CD4-positive, alpha-beta T cell treated with Interleukin-2 at 100 ng/mL for 4 hours (primary cell): Measurements from ENCODE around the gene GRIK1.

ENCODE experiments used
- DNase-seq: peaks from one replicate; pipeline ENCODE4 v3.0.0-alpha.2; 2020; ENCODE audit warnings: low spot score

Gene GRIK1

GRCh38 chr21:29718081-29718815 lies 221.5 kb downstream of the GRIK1 start:
- DNase-seq, result no peak

DNA sequence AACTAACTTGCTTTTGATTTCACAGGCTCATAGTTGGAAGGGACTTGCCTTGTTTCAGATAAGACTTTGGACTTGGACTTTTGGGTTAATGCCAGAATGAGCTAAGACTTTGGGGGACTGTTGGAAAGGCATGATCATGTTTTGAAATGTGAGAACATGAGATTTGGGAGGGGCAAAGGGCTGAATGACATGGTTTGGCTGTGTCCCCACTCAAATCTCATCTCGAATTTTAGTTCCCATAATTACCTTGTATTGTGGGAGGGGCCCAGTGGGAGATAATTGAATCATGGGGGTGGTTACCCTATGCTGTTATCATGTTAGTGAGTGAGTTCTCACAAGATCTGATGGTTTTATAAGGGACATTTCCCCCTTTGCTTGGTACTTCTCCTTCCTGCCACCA lies 222.1 kb downstream of the GRIK1 start:
- no peak for DNase-seq

GRCh38 chr21:29716753-29717152 lies 223.0 kb downstream of the GRIK1 start:
- DNase-seq, result no peak

DNA sequence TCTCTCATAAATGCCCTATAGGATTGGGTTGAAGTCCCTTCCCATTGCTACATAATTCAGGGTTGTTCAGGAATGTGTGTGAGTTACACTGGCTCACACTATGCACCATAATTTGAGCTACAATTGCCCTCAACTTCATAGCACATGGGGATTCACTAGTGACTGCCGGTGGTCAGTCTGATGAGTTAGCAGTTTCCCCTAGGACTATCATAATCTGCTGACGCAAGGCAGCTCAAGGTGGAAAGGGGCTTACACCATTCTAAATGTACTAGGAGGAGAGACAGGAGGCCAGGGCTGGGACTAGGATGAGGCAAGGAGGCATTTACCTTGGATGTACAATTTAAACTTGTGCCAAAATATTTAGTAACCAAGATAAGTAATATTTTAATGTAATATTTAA lies 224.7 kb downstream of the GRIK1 start:
- no peak for DNase-seq

GRCh38 chr21:29712818-29713217 lies 227.0 kb downstream of the GRIK1 start:
- DNase-seq, result no peak

DNA sequence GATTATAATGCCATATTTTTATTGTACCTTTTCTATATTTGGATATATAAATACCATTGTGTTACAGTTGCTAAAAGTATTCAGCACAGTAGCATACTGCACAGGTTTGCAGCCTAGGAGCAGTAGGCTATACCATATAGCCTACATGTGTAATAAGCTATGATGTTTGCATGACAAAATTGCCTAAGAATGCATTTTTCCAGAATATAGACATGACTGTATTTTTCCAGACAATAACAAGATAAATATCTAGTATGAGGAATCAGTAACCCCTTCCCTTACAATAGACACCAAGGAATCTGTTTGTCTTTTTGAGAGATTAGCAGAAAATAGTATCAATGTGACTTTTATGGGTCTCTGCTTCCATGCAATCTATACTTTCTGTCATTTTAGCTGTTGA lies 228.6 kb downstream of the GRIK1 start:
- no peak for DNase-seq

- no peak for DNase-seq
These were observed 229.3 kb downstream of the GRIK1 start for GRCh38 chr21:29710498-29710897.

GRCh38 chr21:29708401-29708800 lies 231.4 kb downstream of the GRIK1 start:
- no peak for DNase-seq

DNA sequence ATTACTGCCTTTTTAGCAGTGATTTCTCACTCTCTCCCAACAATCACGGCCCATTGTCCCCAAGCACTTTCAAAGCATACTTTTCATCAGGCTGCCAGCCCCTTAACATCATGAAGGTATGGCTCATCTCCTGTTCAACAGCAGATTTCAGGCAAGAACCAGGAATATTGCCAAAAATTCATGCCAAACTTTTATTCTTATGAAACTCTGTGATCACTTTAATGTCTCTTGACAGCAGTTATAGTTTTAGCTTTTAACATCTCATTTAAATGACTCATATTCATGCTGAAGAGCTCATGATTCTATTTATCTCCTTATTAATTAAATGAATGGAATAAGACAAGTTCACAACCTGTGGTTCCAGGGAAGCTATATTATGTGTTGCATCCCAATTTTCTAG lies 235.1 kb downstream of the GRIK1 start:
- DNase-seq, result no peak

DNA sequence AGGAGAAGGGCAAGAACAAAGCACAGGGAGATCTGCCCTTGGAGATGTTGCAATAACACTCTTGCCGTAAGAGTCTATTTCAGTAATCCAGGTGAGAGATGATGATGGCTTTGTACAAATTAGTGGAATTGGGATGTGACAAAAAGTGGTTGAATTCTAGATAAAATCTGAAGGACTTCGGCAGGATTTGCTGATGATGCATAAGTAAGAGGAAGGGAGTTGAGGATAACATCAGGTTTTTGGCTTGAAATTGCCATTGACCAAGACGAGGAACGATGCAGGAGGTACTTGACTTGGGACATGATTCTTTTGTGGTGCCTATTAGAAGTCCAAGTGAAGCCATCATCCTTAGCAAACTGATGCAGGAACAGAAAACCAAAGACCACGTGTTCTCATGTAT lies 238.1 kb downstream of the GRIK1 start:
- no peak for DNase-seq

GRCh38 chr21:29697555-29698193 lies 242.1 kb downstream of the GRIK1 start:
- no peak for DNase-seq

DNA sequence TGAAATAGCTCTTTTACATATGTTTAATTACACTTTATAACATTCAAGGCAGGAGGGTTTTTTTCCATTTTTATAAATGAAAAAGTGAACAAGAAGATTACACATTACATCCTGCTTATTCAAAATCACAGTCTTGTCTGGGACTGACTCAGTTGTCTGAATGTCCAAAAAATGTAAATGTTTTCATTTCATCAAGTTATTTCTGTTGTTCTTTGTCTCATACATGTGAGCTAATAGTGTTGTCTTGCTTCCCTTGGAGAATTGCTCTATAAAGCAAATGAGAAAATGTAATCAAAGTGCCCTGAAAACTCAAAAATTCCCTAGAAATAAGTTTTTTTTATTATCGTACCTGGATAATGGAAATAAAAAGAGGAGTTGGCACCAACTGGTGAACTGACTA lies 242.9 kb downstream of the GRIK1 start:
- no peak for DNase-seq

GRCh38 chr21:29691616-29692491 lies 247.9 kb downstream of the GRIK1 start:
- no peak for DNase-seq

GRCh38 chr21:29689753-29690152 lies 250.0 kb downstream of the GRIK1 start:
- DNase-seq, result no peak

- DNase-seq, result no peak
These were observed 255.7 kb downstream of the GRIK1 start for GRCh38 chr21:29684106-29684505.

GRCh38 chr21:29682800-29683199 lies 257.0 kb downstream of the GRIK1 start:
- DNase-seq, result no peak

GRCh38 chr21:29680273-29680672 lies 259.5 kb downstream of the GRIK1 start:
- no peak for DNase-seq

DNA sequence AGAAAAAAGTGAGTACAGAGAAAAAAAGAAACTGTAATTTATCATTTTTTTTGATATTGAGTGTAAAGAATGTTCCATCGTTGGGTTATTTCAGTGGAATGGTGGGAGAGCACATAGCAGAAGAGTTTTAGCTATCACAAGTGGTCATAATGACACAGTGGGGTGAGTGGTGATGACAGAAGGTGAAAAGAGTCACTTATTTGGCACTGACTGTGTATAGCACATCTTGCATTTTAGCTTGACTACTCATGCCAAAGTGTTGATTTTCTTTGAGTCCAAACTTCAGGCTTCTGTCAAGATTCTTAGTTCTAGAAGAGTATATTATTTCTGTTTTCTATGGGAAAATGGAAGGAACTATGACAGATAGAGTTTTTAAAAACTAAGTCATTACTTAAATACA lies 261.2 kb downstream of the GRIK1 start:
- no peak for DNase-seq

GRCh38 chr21:29677326-29677725 lies 262.5 kb downstream of the GRIK1 start:
- DNase-seq, result no peak

DNA sequence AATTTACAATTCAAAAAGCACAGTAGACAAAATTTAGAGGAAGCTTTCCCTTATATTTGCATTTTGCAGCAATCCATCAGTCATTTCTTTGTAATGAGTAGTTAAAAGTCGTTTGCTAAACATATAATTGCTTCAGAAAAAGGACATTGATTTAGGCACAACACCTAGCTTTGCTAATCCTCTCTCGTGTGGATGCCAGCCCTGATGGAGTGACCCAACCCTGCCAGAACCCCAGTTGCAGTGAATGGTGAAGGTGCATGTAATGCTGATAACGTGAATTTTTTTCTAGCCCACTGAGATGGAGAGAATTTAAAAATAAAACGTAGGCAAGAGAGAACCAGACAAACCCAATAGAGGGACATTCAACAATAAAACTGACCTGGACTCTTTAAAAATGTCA lies 263.4 kb downstream of the GRIK1 start:
- DNase-seq, result no peak

DNA sequence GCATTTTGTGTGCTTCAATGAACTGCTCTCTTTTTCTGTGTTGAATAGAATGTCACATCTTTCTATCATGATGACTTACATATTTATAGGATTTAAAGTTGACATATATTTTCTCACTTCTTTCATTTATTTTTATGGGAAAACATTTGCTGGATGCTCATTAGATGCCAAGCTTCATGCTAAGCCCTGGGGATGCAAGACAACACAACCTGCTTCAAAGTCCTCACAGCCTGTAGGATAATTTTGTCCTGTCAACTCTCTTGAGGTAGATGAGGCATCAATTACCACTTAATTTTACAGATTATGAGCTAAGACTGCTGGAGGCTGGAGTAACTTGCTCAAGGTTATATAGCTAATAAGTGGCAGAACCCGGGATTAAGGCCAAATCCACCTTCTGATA lies 264.3 kb downstream of the GRIK1 start:
- DNase-seq, result no peak

GRCh38 chr21:29674343-29674742 lies 265.5 kb downstream of the GRIK1 start:
- DNase-seq, result no peak

GRCh38 chr21:29673096-29673610 lies 266.6 kb downstream of the GRIK1 start:
- DNase-seq, result no peak
